Mesenteric fat pad (tissue), 1 donor: ENCODE results near the gene TPM3. TPM values are rescaled to one million over a fixed set of nuclear protein-coding genes. Genes with fewer than 3 reads are reported as not detected.

Experiments used
- microRNA-seq: library from miRNA; unstranded; fragments of <30 nt; microRNA quantifications from one replicate; pipeline ENCODE4 v1.2.0, GENCODE V29; 2020; ENCODE audit warnings: borderline number of aligned reads
- total RNA-seq: library from RNA; stranded (reverse); fragmentation: NEBNext Ultra II Directional; extraction: Animal tissue kit (Norgen Biotek cat#: 25700); gene quantifications from one replicate; pipeline ENCODE4 v1.2.1, GENCODE V29; 2021
- donor health status: DM: yes; HTN: yes; CAD: no.

TPM3 gene
- total RNA-seq, 1 donor from 2014 or later = 294 TPM

Small RNA genes within 50 kb of the gene (microRNA-seq; reads per million reads assigned to microRNA genes)
- 8.0 reads per million, percentile 3 among the genes with 10 or more reads in this experiment for gene MIR190B

Other genes starting within 250 kb of the TPM3 start
- gene DENND4B, start 245.4 kb downstream of the TPM3 start, total RNA-seq = 67.5 TPM
- gene CRTC2, start 233.5 kb downstream of the TPM3 start, total RNA-seq = 36.4 TPM
- 92.2 TPM for gene SLC39A1, start 228.6 kb downstream of the TPM3 start, total RNA-seq
- 5.1 TPM for gene CREB3L4, start 224.2 kb downstream of the TPM3 start, total RNA-seq
- 102 TPM for gene JTB, start 214.4 kb downstream of the TPM3 start, total RNA-seq
- 144 TPM for gene RAB13, start 205.8 kb downstream of the TPM3 start, total RNA-seq
- gene RPS27, start 201.3 kb downstream of the TPM3 start, total RNA-seq = 1,095 TPM
- not detected for gene NUP210L, start 37.0 kb downstream of the TPM3 start, total RNA-seq
- not detected for gene CFAP141, start 14.2 kb upstream of the TPM3 start, total RNA-seq
- 143 TPM for gene UBAP2L, start 28.9 kb upstream of the TPM3 start, total RNA-seq
- gene HAX1, start 80.5 kb upstream of the TPM3 start, total RNA-seq = 81.6 TPM
- gene AQP10, start 129.0 kb upstream of the TPM3 start, total RNA-seq = not detected
- gene ATP8B2, start 133.4 kb upstream of the TPM3 start, total RNA-seq = 38.7 TPM
- 35.6 TPM for gene IL6R, start 213.2 kb upstream of the TPM3 start, total RNA-seq